Effector CD8-positive, alpha-beta T cell (primary cell): Measurements from ENCODE around the gene BHLHA15.
"Not testable (repeated sequence)": the region's sequence is repeated elsewhere in the genome, so short reads cannot be mapped to it uniquely, and the experiment has no call there.

ENCODE experiments used
- DNase-seq: peaks from one replicate; lab custom pipeline; 2025; lab: John Stamatoyannopoulos, UW

Gene BHLHA15

DNA sequence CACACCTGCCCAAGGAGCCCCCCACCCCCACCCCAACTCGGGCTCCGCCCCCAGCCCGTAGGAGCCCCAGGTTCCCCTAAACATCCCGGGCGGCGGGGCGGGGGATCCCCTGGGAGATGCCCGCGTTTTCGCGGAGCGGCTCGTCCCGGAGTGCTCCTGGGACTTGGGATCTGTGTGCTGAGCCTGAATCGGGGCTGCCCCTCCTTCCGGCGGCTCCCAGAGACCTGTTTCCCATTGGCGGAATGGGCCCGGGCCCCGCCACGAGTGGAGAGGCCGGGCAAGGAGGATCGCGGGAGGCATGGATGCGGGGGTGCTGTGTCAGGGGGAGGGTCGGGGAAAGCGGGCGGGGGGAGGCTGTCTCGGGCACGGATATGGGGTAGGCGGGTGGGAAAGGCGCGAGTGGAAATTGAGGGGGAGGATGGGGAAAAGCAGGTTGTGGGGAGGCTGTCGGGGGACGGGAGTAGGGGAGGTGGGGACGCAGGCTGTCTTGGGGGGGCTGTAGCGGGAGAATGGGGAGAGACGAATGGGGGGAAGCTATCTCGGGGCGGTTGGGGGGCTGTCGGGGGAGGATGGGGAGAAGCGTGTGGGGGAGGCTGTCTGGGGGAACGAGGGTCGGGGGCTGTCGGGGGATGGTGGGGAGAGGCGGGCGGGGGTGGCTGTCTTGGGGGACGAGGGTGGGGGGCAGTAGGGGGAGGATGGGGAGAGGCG is 572 bp upstream of the BHLHA15 start:
- DNase-seq, result no peak

DNA sequence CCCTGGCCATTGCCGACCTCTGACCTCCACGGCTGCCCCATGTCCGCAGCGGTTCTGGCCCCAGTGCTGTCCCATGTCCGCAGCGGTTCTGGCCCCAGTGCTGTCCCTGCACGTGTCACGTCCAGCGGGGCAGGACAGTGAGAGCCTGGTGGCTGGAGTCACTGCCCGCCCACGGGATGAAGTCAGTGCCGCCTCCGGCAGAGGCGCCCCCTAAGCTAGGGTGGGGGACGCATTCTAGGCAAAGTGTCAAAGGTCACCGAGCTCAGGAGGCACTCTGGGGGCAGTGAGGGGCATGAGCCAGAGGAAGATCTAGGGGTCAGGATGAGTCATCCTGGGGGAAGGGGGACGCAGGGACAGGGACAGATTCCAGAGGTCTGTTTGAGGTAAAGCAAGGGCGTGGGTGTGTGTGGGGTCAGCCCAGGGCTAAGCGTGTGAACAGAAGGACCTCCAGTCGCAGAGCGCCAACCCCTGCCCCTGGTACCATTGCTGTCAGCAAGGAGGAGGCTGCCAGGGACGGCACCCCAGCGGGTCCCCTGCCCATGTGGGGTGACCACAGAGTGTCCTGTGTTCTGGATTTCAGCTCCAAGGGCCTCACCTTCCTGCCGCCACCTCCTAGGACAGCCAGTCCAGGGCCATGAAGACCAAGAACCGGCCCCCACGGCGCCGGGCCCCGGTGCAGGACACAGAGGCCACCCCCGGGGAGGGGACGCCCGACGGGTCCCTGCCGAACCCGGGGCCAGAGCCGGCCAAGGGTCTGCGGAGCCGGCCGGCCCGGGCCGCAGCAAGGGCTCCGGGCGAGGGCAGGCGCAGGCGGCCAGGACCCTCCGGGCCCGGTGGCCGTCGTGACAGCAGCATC is 665 bp downstream of the BHLHA15 start:
- DNase-seq, result no peak

GRCh38 chr7:98212532-98213041 is 1.3 kb downstream of the BHLHA15 start:
- no peak for DNase-seq

- no peak for DNase-seq
These were observed 2.2 kb downstream of the BHLHA15 start for GRCh38 chr7:98213296-98213887.

DNA sequence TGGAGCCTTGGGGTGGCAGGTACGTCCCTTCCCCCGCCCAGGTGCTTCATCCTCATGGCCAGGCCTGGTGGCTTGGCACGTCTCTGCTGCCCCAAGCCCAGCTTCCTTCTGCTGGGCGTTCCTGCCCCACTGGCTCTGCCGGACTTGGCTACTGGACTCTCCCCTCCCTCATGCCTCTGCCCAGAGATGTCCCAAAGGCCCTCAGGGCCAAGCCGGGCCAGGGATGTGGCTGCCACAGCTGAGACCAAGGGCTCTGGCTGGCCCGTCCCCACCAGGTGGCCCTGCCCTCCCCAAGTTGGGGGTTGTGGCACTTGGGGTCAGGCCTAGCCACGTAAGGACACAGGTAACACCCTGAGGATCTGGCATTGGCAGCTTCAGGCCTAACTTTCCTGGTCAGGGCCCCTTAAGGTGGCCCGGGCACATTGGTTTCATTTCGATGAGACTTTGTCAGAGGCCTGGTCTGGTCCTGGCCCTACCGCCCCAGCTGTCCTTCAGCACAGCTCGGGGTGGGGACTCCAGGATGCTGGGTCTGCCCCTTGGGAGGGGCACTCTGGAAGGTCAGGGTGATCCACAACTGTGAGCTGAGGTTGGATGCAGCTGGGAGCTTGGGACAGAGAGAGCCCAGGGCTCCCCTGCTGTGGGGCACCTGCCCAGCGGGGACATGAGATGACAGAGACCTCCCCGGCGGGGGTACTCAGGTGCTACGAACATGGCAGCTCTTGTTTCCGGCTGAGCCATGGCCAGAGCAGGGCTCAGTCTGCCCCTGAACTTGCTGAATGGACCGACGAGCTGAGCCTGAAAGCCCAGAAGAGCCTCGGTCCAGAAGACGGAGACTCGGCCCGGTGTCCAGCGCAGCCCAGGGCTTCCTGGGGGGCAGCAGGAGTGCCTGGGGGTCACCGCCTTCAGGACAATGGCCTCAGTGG is 2.9 kb downstream of the BHLHA15 start:
- no peak for DNase-seq

DNA sequence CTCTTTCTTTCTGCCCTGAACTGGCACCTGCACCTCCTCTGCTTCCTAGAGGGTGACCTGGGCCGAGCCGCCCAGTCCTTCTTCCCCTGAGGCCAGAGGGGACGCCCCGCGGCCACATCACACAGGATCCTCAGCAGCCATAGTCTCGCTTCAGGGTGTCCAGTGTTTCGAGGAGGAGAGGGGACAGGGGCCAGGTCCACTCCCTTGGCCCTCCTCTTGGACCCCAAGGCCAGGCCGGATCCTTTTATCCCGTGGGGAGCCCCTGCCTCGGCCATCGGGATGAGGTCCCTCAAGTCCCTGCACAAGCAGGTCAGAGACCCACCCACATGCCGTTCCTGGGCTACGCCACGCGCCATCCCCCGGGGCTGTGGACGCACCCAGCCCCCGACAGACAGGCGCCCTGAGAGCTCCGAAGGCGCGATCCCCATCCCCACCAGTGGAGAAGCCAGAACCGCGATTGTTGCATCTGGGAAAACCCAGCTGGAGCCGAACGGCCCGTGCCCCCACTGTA is 3.6 kb downstream of the BHLHA15 start:
- no peak for DNase-seq

- no peak for DNase-seq
These were observed 4.6 kb downstream of the BHLHA15 start for GRCh38 chr7:98215561-98216495.

DNA sequence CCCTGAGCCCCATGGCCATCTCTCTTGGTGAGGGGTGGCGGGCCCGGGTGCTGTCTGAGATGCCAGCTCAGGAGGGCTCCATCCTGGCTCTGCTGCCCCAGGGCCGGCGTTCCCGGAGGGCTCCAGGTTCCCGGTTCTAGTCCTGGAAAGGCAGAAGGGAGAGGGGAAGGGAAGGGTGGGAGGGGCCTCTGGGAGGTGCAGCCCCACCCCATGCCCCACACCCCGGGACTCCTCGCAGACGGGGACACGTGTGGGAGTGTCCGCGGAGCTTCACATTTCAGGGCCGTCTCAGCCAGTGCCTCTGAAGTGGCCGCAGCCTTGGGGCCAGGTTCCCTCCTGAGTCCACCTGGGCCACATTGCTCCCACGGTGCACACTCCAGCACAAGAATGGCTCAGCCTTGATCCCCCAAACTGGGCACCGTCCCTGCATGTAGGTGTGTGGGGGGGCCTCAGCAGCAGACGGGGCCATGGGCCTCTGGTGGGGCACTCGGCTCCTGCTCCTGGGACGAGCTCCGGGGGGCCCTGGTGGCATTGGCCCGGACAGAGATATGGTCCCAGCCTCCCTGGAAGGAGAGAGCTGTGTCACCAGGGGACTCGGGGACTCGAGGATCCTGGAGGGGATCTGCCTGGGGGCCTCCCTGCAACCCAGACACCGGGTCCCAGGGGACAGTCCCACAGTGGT is 5.8 kb downstream of the BHLHA15 start:
- DNase-seq, result no peak

DNA sequence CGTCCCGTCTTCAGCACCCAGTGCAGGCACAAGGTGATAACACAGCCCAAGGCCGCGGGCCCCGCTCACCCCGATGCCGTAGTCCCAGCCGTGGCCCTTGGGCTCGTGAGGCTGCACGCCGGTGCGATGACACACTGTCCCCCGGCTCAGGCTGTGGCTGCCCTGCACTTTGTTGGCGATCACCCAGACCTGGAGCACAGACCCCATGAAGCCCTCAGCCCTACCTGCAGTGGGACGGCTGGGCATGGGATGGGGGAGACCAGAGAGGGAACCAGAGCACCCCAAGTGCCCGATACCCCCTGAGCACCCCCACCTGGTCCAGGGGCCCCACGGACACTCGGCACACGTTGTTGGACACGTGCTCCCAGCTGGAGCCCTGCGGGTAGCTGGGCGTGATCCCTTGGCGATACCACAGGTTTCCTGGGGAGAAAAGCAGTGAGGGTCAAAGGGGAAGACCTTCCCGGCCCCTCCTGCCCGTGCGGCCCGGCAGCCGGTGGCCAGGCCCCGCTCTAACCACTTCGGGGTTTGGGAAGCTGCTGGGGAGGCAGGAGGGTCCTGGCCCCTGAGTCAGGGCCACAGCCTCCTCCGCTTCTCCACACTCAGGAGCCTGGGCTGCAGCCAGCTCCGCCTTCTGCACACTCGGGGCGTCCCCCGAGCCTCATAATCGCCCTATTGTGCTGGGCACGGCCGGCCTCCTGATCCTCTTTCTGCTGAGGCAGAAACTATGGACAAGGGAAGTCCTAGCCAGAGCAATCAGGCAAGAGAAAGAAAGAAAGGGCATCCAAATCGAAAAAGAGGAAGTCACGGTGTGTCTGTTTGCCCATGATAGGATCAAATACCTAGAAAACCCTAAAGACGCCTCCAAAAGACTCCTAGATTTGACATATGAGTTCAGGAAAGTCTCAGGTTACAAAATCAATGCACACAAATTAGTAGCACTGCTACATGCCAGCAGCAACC is 6.7 kb downstream of the BHLHA15 start:
- no peak for DNase-seq

DNA sequence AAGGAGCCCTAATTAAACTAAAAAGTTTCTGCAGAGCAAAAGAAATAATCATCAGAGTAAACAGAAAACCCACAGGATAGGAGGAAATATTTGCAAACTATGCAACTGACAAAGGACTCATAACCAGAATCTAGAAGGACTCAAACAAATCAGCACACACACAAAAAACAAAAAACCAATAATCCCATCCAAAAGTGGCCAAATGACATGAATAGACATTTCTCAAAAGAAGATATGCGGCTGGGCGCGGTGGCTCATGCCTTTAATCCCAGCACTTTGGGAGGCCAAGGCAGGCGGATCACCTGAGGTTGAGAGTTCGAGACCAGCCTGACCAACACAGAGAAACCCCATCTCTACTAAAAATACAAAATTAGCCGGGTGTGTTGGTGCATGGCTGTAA is 8.1 kb downstream of the BHLHA15 start:
- DNase-seq, result not testable (repeated sequence)

GRCh38 chr7:98221611-98222532 is 10.6 kb downstream of the BHLHA15 start:
- no peak for DNase-seq

DNA sequence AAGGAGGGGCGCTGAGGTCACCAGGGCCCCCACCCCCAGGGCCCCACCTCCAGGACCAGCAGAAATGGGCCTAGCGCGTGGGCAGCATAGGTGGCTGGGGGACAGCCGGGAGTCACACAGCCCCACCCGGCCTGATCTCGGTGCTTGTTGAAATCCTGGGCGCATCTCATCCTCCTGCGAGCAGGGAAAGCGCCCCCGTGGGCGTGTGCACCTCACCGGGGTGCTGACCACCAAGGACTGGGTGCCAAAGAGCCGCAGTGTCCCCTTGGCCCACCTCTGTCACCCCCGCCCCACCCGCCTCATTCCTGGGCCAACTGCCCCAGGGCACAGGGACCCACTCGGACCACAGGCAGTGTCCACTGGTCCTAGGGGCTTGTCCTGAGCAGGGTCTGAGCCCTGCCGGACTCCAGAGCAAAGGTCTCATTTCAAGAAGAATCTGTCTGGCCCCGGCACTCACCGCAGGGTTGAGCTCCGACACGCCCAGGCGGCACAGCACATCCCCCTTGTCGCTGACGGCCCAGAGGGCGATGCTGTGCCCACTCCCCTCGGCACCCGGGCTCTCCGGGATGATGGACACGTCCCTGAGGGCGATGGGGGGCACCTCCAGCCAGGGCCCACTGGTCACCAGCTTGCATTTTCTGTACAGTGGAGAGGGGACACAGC is 11.4 kb downstream of the BHLHA15 start:
- no peak for DNase-seq

DNA sequence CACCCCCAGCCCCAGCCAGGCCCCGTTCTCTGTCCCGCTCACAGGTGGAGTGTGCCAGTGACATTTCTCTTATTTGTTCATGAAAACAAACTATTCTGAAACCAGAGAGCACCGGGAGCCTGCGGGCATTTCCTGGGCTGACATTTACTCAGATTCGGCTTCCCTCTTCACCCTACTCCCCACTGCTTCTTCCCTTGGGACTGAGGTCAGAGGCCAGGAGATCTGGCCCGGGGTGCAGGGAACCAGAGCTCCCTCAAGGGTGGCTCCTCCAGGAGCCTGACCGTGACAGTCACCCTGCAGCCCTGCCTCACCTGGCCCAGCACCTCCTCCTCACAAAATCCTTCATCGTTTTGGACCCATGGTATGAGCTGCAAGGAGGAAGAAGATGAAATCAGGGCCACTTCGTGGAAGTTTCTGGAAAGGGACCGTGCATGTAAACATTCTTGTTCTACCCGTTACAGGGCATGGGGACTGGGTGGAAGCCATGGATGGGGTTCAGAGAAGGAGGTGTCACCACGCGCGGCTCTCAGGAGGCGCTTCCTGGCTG is 12.2 kb downstream of the BHLHA15 start:
- no peak for DNase-seq

DNA sequence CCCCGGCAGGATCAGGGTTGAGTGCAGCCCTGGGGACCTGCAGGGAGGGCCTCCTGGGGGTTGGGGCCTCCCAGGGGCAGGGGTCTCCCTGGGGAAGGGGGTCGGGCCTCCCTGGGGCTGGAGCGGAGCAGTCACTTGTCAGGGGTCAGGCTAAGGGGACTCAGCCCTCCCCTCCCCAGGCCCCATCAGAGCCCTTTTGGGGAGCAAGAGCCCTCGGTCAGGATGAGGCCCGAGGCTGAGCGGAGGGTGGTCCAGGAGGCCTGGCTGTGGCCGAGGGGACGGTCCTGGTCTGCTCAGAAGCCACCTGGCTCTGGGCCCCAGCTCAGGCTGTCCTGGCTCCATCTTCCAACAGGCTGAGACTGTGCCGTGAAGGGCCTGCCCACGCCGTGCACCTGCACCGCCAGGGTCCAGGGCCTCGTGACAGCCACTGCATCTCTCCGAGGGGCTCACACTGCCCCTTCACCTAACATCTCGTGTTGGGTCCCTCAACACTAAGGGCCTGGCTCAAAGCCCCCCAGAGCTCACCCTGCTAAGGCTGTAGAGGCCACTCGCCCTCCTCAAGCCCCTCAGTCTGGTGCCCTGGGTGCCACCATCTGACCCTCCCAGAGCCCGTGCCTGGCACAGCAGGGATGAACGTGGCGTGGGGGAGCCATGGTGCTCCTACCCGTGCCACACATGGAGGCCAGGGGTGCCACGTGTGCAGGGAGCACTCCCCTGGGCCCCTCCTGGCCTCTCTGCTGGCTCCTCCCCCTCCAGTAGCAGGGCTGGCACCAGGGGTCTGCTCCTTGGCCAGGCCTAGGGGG is 12.9 kb downstream of the BHLHA15 start:
- DNase-seq, result no peak

GRCh38 chr7:98224701-98225181 is 13.5 kb downstream of the BHLHA15 start:
- no peak for DNase-seq
